ENCODE measurements around the gene CBLN3. TPM values are rescaled to one million over a fixed set of nuclear protein-coding genes. Genes with fewer than 3 reads are reported as not detected.
A peak's percentile ranks its signal among the peaks of the same experiment; 100 is the strongest.

The CBLN3 gene
- total and polyA plus RNA-seq, 2 of the 4 experiments (the other 2 are of a cell fraction) = 0.72 to 4.5 TPM

DNA sequence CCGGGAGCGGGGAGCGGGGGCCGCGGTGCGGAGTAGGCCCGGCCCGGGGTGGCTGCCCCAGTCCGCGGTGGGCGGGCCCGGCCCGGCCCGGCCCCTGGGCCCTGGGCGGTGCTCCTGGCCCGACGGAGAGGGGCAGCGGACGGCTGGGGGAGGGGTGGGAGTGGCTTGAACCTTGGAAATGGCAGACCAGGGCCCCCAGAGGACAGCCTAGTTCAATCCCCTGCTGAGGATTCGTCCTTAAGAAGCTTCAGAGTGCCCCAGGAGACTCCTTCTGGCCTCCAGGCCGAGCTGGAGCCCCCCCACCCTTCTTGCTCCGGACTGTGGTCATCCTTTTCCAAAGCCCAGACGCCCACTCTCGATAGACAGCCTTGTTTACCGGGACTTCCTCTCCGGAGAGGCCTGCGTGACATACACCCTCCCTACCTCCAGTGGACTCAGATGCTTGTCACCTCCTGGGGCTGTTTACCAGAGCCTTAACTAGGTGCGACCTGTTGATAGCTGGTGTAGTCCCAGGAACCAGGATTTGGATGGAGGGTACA, 744 bp upstream of the CBLN3 start:
- Histone ChIP-seq H3K4me2 (ENCODE audit: low read depth, low read length) (peak overlapping the region; percentile 91), H4K5ac (ENCODE audit: low read depth, low read length) (peak overlapping the region; percentile 95)

More for the DNA sequence above, 744 bp upstream of the CBLN3 start:
- peak overlapping the region; percentile 95 for H4K91ac ChIP-seq (ENCODE audit: insufficient read depth, low read depth, low read length)
- 0% methylated on average over 2 of the region's 28 CpGs; no CpG with 5 or more reads in 1 of the 2 experiments for WGBS, 2 experiments (ENCODE audit: extremely low coverage in 2 of 2, insufficient read length in 1 of 2)
- peak overlapping the region; percentile 90 for H3K23ac ChIP-seq (ENCODE audit: low read depth, low read length)
- intact Hi-C loops (cut with micrococcal nuclease) (loop anchor here (2.0 to 10.0 kb wide), 2 partner anchors 187 to 215 kb away; partner anchors contain the start of genes CHMP4A, MDP1 and TINF2), dilution Hi-C loops (cut with HindIII; ENCODE audit: low sequenced_read_pairs, unreplicated experiment) (no loop called here), in situ Hi-C loops (cut with MboI; ENCODE audit: low sequenced_read_pairs) (loop anchor here (10.0 to 25.0 kb wide), 4 partner anchors 65 to 1118 kb away; partner anchors contain the start of genes BCL2L2, FITM1, GMPR2 and NEDD8)
- H2AK9ac ChIP-seq (replicated peaks; ENCODE audit: low read depth, low read length, poor library complexity) = peak overlapping the region; percentile 100
- peak; percentile 88 for ATAC-seq (ENCODE audit: low read depth)
- POLR2A ChIA-PET (ENCODE audit: unreplicated experiment) = interaction anchor here (1.1 to 1.5 kb wide), 3 partner anchors 12 to 64 kb away, joined by 3 to 7 read pairs (median 5); no protein-coding TSS in a partner anchor
- peaks cover 17% of the 10 kb centered on the region for H3K36me3 ChIP-seq (ENCODE audit: control insufficient read depth, insufficient read depth, low read length)
- H3K14ac ChIP-seq (replicated peaks; ENCODE audit: low read depth, low read length) = peak overlapping the region; percentile 95
- H2BK20ac ChIP-seq (ENCODE audit: low read depth, low read length) = 0 out of 2 replicates have a peak overlapping the region, but pooled peaks have one; percentile 6
- H3K9me3 ChIP-seq (ENCODE audit: control insufficient read depth, insufficient read depth, low read length) = no peaks in the 10 kb centered on the region
- peaks cover 5% of the 10 kb centered on the region for H3K9me1 ChIP-seq (ENCODE audit: insufficient read depth, low read length)
- peaks cover 18% of the 10 kb centered on the region; the same call in 1 of the 2 replicates for H3K4me1 ChIP-seq (ENCODE audit: control insufficient read depth, insufficient read depth, low read length)
- peak overlapping the region; percentile 91 for H3K27ac ChIP-seq (ENCODE audit: insufficient read depth, low read length)
- peak overlapping the region; percentile 99 for H3K4ac ChIP-seq (ENCODE audit: low read depth, low read length)
- H3K27me3 ChIP-seq (ENCODE audit: control insufficient read depth, insufficient read depth, low read length) = no peaks in the 10 kb centered on the region
- peak overlapping the region; percentile 95 for H2AFZ ChIP-seq (replicated peaks; ENCODE audit: low read length, poor library complexity)
- peak overlapping the region; percentile 88 for H2BK5ac ChIP-seq (ENCODE audit: low read depth, low read length, poor library complexity, severe bottlenecking)
- TF ChIP-seq RAD21 (IDR thresholded peaks at IDR 0.05; ENCODE audit: low read length) (no peak), CHD1 (IDR thresholded peaks at IDR 0.05; ENCODE audit: low read depth, low read length) (no peak), POLR2A (IDR thresholded peaks at IDR 0.05; ENCODE audit: low read depth, low read length) (0 out of 2 replicates have a peak, but pooled peaks have one; percentile 45)
- peak overlapping the region; percentile 100 for H2AK5ac ChIP-seq (ENCODE audit: low read depth, low read length)
- peak overlapping the region; percentile 85 for H3K18ac ChIP-seq (ENCODE audit: low read depth, low read length)
- H4K8ac ChIP-seq (ENCODE audit: low read depth in 2 of 2, low read length in 2 of 2) = peak overlapping the region; percentile 68 to 93
- peak; percentile 66 for DNase-seq
- no TSS peak for BruUV-seq (replicated peaks)
- H2BK15ac ChIP-seq (ENCODE audit: low read depth, low read length) = peak overlapping the region; percentile 59; the same call in 1 of the 3 replicates
- CTCF ChIA-PET = interaction anchor here (0.5 to 3.3 kb wide), 5 partner anchors 64 to 1135 kb away, joined by 3 to 63 read pairs (median 3); partner anchors contain the start of gene CIDEB
- peaks cover 18 to 44% of the 10 kb centered on the region in 2 experiments for H3K79me1 ChIP-seq (ENCODE audit: low read depth in 1 of 2, low read length in 2 of 2)
- H3K56ac ChIP-seq (ENCODE audit: extremely low read depth, insufficient read depth, low read length) = peak overlapping the region; percentile 92
- peak overlapping the region; percentile 83; the same call in 1 of the 2 replicates for H2BK120ac ChIP-seq (ENCODE audit: low read depth, low read length)
- H3K4me3 ChIP-seq (ENCODE audit: insufficient read depth, low read depth, low read length) = peak overlapping the region; percentile 85
- H4K20me1 ChIP-seq (ENCODE audit: insufficient read depth, low read length) = peaks cover 20% of the 10 kb centered on the region
- H3K9ac ChIP-seq (ENCODE audit: low read depth, low read length) = peak overlapping the region; percentile 98

Data from IMR-90 (cell line).